Measurements from ENCODE around the gene IQCN. TPM values are rescaled to one million over a fixed set of nuclear protein-coding genes. Genes with fewer than 3 reads are reported as not detected.

IQCN gene
- total RNA-seq, 2 donors from 2014 or later = 16.5 to 21.9 TPM

DNA sequence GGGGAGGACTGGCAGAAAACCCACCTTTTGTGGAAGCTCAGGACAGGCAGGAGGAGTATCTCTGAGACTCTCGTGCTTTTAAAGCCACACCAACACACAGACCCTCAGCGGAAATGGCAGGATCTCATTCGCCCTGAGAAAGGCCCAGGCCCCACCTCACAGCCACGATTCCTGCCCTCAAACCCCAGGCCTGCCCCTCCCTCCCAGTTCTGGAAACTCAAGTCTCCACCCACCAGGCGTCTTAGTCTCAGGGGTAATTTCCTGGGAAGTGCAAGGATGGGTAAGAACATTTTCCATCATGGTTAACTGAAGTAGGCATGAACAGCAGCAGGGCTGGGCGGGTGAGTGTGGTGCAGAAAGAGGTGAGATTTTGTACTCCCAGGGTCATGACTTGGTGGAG is 40.1 kb downstream of the IQCN start:
- Mint-ChIP-seq H3K4me3 (no peak overlapping the region), H3K27ac (no peak overlapping the region), H3K4me1 (peaks cover 3% of the 10 kb centered on the region), H3K27me3 (peaks cover 59% of the 10 kb centered on the region), H3K36me3 (ENCODE audit: low read depth) (peaks cover 9% of the 10 kb centered on the region)
- DNase-seq (no peak), ATAC-seq (no peak)
- no peaks in the 10 kb centered on the region for H3K9me3 ChIP-seq (ENCODE audit: control insufficient read depth, low read length, poor library complexity, severe bottlenecking)

DNA sequence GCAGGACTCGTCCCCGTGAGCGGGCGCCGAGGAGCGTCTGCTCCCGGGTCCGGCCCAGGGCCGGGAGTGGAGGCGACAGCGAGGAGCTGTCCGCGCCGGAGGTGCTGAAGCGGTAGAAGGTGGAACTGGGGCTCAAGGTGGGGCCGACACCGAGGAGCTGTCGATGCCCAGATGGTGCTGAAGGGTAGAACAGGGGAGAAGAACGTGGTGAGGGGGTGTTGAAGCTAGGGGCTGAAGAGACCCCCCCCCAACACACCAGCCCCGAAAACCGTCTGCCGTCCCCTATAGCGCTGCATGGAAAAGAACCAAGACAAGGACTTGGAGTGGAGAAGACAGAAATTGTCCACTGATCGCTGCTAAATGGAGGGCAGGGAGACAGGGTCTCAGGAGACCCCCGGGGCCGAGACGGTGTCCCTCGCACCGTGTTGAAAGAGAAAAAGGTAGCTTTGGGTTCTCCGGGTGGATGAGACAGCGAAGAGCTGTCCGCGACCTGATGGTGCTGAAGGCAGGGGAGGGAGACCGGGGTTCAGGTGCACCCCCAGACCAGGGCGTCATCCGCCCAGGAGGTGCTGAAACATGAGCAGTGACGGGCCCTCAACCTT is 40.9 kb downstream of the IQCN start:
- H3K27me3 Mint-ChIP-seq = peaks cover 59% of the 10 kb centered on the region

DNA sequence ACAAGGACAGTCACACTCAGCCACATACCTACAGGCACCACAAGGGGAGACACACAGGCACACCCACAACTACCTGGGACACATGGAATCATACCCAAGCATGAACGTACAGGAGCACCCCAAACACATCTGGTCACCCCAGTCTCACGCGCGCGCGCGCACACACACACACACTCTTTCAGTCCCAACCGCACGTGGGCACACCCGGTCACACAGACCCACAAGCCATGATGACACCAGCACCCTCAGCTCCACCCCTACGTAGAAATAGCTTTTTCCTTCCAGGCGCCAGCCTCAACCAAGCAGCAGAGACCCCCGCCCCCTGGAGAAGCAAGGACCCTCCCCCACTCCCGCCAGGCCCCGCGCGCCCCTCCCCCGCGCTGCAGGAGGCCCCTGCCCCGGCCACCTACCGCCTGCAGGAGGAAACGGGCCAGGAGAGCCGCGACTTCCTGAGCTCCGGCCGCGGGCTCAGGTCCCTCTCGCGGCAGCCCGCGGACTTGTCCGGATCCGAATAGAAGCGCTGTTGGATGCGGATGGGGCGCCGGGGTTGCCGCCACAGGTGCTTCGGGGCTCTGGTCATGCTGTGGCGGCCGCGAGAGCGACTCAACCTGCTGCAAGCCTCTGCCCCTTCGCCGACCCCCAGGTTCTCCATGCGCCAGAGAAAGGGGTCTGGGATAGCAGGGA is 41.6 kb downstream of the IQCN start:
- peaks cover 3% of the 10 kb centered on the region for H3K4me1 Mint-ChIP-seq
- ATAC-seq = no peak
- H3K4me3 Mint-ChIP-seq = no peak overlapping the region
- H3K27ac Mint-ChIP-seq = no peak overlapping the region
- peaks cover 64% of the 10 kb centered on the region for H3K27me3 Mint-ChIP-seq
- no peak for DNase-seq
- peaks cover 9% of the 10 kb centered on the region for H3K36me3 Mint-ChIP-seq (ENCODE audit: low read depth)
- H3K9me3 ChIP-seq (ENCODE audit: control insufficient read depth, low read length, poor library complexity, severe bottlenecking) = no peaks in the 10 kb centered on the region

More for the DNA sequence above, 40.9 kb downstream of the IQCN start:
- H3K9me3 ChIP-seq (ENCODE audit: control insufficient read depth, low read length, poor library complexity, severe bottlenecking) = no peaks in the 10 kb centered on the region
- ATAC-seq (peak; percentile 59), DNase-seq (peak; percentile 28 to 45 (median 34))
- Mint-ChIP-seq H3K4me1 (peaks cover 3% of the 10 kb centered on the region), H3K36me3 (ENCODE audit: low read depth) (peaks cover 9% of the 10 kb centered on the region), H3K4me3 (no peak overlapping the region), H3K27ac (no peak overlapping the region)

DNA sequence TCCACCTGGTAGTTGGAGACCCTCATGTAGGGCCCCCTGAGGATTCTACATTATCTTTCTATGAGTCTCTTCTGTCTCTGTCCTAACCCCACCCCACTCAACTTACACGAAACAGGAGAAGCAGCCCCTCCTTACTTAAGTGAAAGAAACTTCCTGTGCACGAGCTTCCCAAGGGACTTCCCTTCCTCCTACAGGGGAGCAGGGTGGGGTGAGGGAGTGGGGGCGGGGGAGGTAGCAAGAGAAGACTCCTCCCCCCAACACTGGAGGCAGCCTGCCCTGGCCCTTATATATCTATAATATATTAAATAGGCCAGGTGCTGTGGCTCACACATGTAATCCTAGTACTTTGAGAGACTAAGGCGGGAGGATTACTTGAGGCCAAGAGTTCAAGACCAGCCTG is 42.5 kb downstream of the IQCN start:
- H3K9me3 ChIP-seq (ENCODE audit: control insufficient read depth, low read length, poor library complexity, severe bottlenecking) = no peaks in the 10 kb centered on the region
- H3K27me3 Mint-ChIP-seq = peaks cover 70% of the 10 kb centered on the region
- peaks cover 9% of the 10 kb centered on the region for H3K36me3 Mint-ChIP-seq (ENCODE audit: low read depth)
- H3K27ac Mint-ChIP-seq = no peak overlapping the region
- peaks cover 3% of the 10 kb centered on the region for H3K4me1 Mint-ChIP-seq
- no peak for DNase-seq
- H3K4me3 Mint-ChIP-seq = no peak overlapping the region
- ATAC-seq = no peak

DNA sequence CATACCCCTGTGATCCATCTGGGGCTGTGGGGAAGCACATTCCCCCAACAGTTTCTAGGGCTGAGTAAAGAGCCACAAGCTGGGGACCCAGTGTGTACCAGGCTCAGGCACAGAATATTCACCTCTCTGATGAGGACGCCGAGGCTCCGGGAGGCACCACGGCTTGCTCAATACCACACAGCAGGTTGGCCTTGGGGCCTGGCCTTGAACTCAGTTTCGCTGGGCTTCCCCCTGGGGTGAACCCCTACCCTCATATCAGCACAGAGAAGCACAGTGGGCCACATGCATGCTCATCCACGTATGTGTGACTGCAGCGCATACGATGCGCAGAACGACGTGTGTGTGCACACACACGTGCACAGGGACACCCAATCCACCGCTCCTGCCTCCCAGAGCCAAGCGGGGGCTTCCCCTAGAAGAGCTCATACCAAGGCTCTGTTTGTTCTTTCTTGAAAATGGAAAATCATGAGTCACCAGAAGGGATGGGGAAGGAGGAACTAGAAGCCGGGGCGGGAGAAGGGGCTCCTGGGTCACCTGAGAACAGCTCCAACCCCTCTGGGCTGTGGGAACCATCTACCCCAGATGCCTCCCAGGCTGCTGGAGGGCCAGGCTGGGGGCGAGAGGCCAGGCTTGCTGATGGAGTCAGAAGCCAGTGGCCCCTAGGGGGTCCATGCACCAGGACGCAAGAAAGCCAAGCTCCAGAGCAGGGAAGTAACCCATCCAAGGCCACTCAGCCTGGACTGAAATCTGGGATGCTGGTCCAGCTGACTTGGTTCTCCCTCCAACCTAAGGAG is 43.1 kb downstream of the IQCN start:
- Mint-ChIP-seq H3K36me3 (ENCODE audit: low read depth) (peaks cover 9% of the 10 kb centered on the region), H3K4me1 (peaks cover 4% of the 10 kb centered on the region), H3K27me3 (peaks cover 68% of the 10 kb centered on the region), H3K4me3 (no peak overlapping the region), H3K27ac (no peak overlapping the region)
- DNase-seq (no peak), ATAC-seq (no peak)
- H3K9me3 ChIP-seq (ENCODE audit: control insufficient read depth, low read length, poor library complexity, severe bottlenecking) = no peaks in the 10 kb centered on the region

DNA sequence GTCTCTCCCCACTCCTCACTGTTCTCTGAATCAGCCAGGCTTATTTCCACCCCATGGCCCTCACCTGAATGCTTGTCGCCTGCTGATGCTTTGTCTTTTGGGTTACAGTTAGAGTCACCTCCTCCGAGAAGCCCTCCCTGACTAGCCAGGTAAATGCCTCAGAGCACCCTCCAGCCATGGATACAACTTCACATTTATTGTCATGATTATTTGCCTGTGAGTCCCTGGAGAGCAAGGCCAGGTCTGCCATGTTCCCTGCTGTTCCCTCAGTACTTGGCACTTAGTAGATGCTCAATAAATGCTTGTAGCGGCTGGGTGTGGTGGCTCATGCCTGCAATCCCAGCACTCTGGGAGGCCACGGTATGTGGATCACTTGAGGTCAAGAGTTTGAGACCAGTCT is 44.3 kb downstream of the IQCN start:
- ATAC-seq = no peak
- no peak for DNase-seq
- Mint-ChIP-seq H3K36me3 (ENCODE audit: low read depth) (peaks cover 5% of the 10 kb centered on the region), H3K4me1 (peaks cover 4% of the 10 kb centered on the region), H3K4me3 (no peak overlapping the region), H3K27me3 (peaks cover 66% of the 10 kb centered on the region), H3K27ac (no peak overlapping the region)
- no peaks in the 10 kb centered on the region for H3K9me3 ChIP-seq (ENCODE audit: control insufficient read depth, low read length, poor library complexity, severe bottlenecking)

DNA sequence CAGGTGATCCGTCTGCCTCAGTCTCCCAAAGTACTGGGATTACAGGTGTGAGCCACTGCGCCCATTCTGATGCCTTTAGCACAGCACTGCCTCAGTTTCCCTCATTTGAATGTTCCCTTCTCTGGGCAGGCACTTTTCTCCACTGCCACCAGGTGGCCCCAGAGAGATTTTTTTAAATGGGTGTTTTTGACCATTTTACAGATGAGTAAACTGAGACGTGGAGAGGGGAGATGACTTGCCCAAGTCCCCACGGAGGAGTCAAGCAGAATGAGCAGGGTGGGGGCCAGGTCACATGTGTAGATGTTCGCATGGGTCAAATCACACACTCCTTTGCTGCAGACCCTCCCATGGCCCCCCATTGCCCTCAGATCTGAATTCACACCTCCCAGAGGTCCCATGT is 44.8 kb downstream of the IQCN start:
- DNase-seq = no peak
- Mint-ChIP-seq H3K4me1 (peaks cover 7% of the 10 kb centered on the region), H3K27ac (no peak overlapping the region), H3K27me3 (peaks cover 66% of the 10 kb centered on the region), H3K36me3 (ENCODE audit: low read depth) (peaks cover 5% of the 10 kb centered on the region), H3K4me3 (no peak overlapping the region)
- no peaks in the 10 kb centered on the region for H3K9me3 ChIP-seq (ENCODE audit: control insufficient read depth, low read length, poor library complexity, severe bottlenecking)
- ATAC-seq = no peak

DNA sequence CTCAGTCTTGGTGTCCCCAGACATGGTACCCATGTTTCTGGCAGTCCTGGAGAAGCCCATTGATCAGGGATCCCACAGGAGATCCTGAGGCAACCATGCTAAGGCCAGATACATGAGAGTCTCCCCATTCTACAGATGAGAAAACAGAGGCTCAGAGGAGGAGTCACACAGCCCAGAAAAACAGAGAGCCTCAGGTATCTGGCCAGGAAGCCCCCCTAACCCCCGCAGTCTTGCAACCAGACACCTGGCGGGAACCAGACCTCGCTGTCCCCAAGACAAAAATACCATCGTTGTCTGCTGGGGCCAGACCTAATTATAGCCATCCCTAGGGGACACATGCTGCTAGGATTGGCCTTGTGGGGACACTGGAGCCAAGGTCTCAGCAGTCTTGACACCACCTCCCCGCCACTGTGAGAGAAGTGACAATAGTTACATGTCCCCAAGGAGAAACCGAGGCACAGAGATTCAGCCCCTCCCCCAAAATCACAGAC is 46.4 kb downstream of the IQCN start:
- H3K36me3 Mint-ChIP-seq (ENCODE audit: low read depth) = peaks cover 5% of the 10 kb centered on the region
- H3K27me3 Mint-ChIP-seq = peaks cover 78% of the 10 kb centered on the region
- ATAC-seq (no peak), DNase-seq (no peak)
- H3K27ac Mint-ChIP-seq = no peak overlapping the region
- no peak overlapping the region for H3K4me3 Mint-ChIP-seq
- no peaks in the 10 kb centered on the region for H3K9me3 ChIP-seq (ENCODE audit: control insufficient read depth, low read length, poor library complexity, severe bottlenecking)
- peaks cover 15% of the 10 kb centered on the region for H3K4me1 Mint-ChIP-seq

DNA sequence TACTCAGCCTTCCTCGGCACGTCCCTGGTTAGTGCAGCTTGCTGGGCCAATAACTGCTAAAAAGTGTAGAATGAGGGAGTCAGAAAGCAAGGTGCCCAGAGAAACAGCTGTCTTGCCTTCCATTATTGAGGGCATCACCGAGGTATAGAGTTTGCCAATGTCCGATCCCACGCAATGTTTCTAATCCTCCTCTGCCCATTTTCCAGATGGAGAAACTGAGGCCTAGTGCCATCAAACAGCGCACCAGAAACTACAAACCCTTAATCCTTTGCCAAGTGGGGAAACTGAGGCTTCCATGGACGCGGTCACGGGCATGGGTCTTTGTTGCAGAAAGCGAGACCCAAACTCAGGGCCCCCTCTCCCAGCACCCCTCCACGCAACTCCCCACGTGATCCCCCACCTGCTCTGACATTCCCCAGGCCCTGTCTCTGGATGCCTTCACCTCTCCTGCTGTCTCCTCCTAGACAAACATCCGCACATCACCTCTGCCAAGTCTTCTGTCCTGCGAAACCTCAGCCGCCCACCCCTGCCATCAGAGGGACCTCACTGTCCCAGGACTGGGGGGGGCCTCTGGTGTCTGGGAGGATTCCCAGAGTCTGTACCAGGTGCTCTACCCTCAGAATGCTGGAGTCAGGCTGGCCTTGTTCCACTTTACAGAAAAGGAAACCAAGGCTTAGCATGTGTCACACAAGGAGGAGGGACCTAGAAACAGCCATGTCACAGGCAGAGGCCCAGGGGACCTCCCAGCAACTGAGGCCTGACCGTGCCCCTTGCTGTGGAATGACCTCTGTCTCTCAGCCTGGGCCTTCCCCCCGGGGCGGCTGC is 47.1 kb downstream of the IQCN start:
- DNase-seq (no peak), ATAC-seq (no peak)
- H3K27me3 Mint-ChIP-seq = peaks cover 74% of the 10 kb centered on the region
- H3K4me1 Mint-ChIP-seq = peaks cover 15% of the 10 kb centered on the region
- H3K36me3 Mint-ChIP-seq (ENCODE audit: low read depth) = peaks cover 4% of the 10 kb centered on the region
- H3K9me3 ChIP-seq (ENCODE audit: control insufficient read depth, low read length, poor library complexity, severe bottlenecking) = no peaks in the 10 kb centered on the region
- H3K4me3 Mint-ChIP-seq = peak overlapping the region; percentile 28
- H3K27ac Mint-ChIP-seq = no peak overlapping the region

DNA sequence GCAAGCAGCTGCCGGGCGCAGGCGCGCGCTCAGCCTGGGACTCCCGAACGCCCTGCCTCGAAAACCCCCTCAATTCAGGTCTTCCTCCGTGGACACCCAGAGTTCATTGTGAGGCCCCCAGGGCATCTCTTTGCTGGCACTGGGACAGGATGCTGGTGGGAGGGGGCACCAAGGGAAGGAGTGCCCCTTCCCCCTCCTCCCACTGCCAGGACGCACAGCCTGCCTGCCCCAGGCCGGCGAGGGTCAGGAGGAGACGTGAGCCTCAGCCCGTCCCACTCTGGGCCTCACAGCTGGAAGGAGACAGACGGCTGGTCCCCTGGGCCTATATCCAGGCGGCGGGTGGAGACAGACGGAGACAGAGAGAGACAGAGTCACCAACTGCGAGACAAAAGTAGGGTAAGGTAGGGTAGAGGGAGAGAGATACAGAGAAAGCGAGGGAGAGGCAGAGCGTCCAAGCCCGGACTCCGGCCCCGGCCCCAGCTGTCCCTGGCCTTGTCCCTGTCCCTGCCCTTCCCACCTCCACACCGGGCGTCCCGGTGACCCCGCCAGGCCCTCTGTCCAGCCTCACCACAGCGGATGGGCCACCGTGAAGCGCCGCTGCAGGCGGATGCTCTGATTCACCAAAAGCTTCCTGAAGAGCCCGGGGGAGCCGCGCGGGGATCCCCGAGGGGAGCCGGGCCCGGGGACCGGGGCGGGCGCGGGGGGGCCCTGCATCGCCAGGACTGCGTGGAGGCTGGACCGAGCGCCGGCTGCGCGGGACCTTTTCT is 48.4 kb downstream of the IQCN start, which contains the start of gene PDE4C:
Gene PDE4C, minus strand, starts transcription at position 737 of the 767 bp plus-strand sequence. Its CDS starts 23 bp downstream, at position 714.
- no peaks in the 10 kb centered on the region for H3K9me3 ChIP-seq (ENCODE audit: control insufficient read depth, low read length, poor library complexity, severe bottlenecking)
- peaks cover 15% of the 10 kb centered on the region for H3K4me1 Mint-ChIP-seq
- DNase-seq = no peak
- H3K4me3 Mint-ChIP-seq = peak within 1 kb of the TSS; percentile 91
- H3K36me3 Mint-ChIP-seq (ENCODE audit: low read depth) = peaks cover 3% of the 10 kb centered on the region
- ATAC-seq = no peak
- H3K27ac Mint-ChIP-seq = no peak within 1 kb of the TSS
- peaks cover 70% of the 10 kb centered on the region for H3K27me3 Mint-ChIP-seq

DNA sequence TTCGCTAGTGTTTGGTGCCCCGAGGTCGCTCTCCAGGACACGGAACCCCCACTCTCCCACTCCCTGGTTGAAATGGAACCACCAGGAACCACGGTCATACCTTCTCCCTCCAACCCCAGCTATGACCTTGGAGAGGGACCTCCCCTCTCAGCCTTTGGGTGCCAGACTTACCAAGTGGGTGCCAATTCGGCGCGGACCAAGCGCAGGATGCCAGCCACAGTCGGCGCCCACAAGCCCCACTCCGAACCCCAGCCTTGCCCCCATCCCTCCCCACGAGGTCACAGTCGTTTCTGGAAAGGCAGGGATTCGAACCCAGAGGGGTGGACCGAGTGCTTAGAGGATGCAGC is 48.9 kb downstream of the IQCN start:
- Mint-ChIP-seq H3K4me3 (peak overlapping the region; percentile 91), H3K36me3 (ENCODE audit: low read depth) (peaks cover 3% of the 10 kb centered on the region), H3K27ac (no peak overlapping the region), H3K4me1 (peaks cover 15% of the 10 kb centered on the region), H3K27me3 (peaks cover 69% of the 10 kb centered on the region)
- ATAC-seq (no peak), DNase-seq (no peak)
- no peaks in the 10 kb centered on the region for H3K9me3 ChIP-seq (ENCODE audit: control insufficient read depth, low read length, poor library complexity, severe bottlenecking)

Data from T-helper 17 cell (primary cell).